ENCODE results near the gene UBE2E2. TPM values are rescaled to one million over a fixed set of nuclear protein-coding genes. Genes with fewer than 3 reads are reported as not detected.

The UBE2E2 gene
- total RNA-seq, 2 donors from 2014 or later, result 1.2 to 7.6 TPM

DNA sequence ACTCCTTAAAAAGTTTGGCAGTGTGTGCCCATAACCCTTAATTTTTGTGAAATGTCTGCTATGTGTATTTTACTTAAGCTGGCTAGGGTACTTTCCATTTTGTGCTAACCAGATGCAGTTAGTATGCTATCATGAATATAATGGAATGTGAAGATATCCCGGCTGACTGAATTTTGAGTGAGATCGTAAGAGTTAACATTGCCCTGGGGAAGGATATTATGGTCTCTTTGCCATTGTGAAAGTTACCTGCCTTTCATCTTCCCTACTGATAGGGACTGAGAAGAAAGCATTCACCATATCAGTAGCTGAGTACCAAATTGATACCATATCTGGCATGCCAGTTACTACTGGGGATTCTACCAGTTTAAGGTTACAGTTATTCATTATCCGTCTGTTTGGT is 243.2 kb downstream of the UBE2E2 start:
- no peak overlapping the region for H3K27ac ChIP-seq
- no peaks in the 10 kb centered on the region for H3K9me3 ChIP-seq
- H3K4me3 ChIP-seq, result no peak overlapping the region
- no peak overlapping the region for H3K9ac ChIP-seq (ENCODE audit: low read depth in 2 of 2, low read length in 2 of 2)
- H3K4me1 ChIP-seq, result no peaks in the 10 kb centered on the region
- no peaks in the 10 kb centered on the region for H3K36me3 ChIP-seq
- intact Hi-C loops (cut with DNase I), result no loop called here
- H3K27me3 ChIP-seq, result no peaks in the 10 kb centered on the region
- TF ChIP-seq, protein P1, sequence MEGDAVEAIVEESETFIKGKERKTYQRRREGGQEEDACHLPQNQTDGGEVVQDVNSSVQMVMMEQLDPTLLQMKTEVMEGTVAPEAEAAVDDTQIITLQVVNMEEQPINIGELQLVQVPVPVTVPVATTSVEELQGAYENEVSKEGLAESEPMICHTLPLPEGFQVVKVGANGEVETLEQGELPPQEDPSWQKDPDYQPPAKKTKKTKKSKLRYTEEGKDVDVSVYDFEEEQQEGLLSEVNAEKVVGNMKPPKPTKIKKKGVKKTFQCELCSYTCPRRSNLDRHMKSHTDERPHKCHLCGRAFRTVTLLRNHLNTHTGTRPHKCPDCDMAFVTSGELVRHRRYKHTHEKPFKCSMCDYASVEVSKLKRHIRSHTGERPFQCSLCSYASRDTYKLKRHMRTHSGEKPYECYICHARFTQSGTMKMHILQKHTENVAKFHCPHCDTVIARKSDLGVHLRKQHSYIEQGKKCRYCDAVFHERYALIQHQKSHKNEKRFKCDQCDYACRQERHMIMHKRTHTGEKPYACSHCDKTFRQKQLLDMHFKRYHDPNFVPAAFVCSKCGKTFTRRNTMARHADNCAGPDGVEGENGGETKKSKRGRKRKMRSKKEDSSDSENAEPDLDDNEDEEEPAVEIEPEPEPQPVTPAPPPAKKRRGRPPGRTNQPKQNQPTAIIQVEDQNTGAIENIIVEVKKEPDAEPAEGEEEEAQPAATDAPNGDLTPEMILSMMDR (IDR thresholded peaks at IDR 0.05), result no peak
- no peak for DNase-seq

DNA sequence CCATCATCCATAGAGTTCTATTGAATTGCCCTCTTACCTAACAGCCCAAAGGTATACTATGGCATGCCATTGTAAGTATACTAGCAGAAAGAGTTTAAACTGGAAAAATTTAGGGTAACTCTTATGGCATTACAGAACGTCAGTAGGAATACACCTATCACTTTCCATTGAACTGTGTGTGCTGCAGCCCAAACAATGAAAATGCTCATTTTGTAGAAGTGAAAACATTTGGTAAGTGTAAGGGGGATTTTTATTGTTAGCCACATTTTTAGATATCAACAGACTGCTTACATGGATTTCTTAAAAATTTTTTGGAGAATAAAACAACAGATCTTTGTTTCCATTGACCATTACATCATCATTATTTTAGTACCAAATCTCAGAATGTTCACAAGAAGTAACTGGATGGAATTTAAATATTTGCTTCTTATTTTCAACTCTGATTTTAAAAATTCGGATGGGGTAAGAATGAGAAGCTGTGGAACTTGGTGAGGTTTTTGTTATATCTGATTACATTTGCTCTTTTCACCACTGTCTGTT is 245.9 kb downstream of the UBE2E2 start:
- TF ChIP-seq, protein P1 (IDR thresholded peaks at IDR 0.05), result no peak
- Histone ChIP-seq H3K9ac (ENCODE audit: low read depth in 2 of 2, low read length in 2 of 2) (no peak overlapping the region), H3K27me3 (no peaks in the 10 kb centered on the region), H3K4me1 (no peaks in the 10 kb centered on the region), H3K9me3 (no peaks in the 10 kb centered on the region), H3K27ac (no peak overlapping the region), H3K36me3 (no peaks in the 10 kb centered on the region), H3K4me3 (no peak overlapping the region)
- intact Hi-C loops (cut with DNase I), result no loop called here
- DNase-seq, result no peak

DNA sequence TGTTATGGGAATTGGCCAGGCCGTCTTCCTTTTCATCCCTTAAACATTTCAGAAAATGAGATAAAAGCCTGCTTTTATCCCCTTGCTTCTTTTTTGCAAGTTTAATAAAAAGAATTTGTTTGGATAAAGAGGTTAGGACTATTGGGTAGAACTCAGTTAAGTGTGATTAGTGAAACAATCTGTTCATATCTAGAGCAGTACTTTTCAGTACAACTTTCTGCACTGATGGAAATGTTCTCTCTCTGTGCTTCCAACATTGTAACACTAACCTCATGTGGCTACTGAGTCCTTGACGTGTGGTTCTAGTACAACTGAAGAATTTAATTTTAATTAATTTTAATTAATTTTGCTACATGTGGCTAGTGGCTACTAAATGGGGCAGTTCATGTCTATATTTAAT is 246.9 kb downstream of the UBE2E2 start:
- no peaks in the 10 kb centered on the region for H3K9me3 ChIP-seq
- DNase-seq, result no peak
- no peak overlapping the region for H3K4me3 ChIP-seq
- TF ChIP-seq, protein P1 (IDR thresholded peaks at IDR 0.05), result no peak
- no peak overlapping the region for H3K9ac ChIP-seq (ENCODE audit: low read depth in 2 of 2, low read length in 2 of 2)
- no peaks in the 10 kb centered on the region for H3K27me3 ChIP-seq
- intact Hi-C loops (cut with DNase I), result no loop called here
- no peaks in the 10 kb centered on the region for H3K4me1 ChIP-seq
- H3K36me3 ChIP-seq, result no peaks in the 10 kb centered on the region
- H3K27ac ChIP-seq, result no peak overlapping the region

DNA sequence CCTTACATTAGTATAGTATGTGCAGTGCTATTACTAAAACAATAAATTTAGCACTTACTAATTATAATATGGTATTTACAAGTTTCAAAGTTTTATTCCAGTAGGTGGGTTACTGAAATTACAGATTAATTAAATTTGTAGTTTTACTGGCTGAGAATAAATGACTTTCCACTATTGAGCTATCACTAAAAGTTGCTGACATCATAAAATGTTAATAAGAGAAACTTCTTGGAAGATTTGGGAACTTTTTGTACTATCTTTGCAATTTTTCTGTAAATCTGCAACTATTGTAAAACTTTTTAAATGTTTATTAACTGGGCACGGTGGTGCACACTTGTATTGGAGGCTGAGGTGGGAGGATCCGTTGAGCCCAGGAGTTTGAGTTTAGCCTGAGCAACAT is 247.7 kb downstream of the UBE2E2 start:
- TF ChIP-seq, protein P1 (IDR thresholded peaks at IDR 0.05), result no peak

DNA sequence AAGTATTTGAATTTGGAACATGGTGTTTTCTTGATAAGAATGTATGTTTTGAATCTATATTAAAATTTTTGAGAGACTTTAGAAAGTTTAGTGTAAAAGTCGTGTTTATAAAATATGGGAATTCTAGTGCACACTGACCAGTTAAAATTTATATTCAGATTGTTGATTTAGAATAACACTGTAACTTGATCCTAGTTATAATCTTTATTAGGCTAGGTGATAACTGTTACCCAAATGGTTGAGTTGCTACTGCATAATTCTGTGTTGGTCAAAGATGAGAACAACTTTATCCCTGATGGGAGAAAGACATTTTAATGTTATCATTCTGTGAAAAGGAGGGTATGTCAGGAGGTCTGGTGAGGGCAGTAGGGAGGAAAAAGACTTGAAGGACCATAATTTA is 249.3 kb downstream of the UBE2E2 start:
- intact Hi-C loops (cut with DNase I), result no loop called here
- Histone ChIP-seq H3K9ac (ENCODE audit: low read depth in 2 of 2, low read length in 2 of 2) (no peak overlapping the region), H3K36me3 (no peaks in the 10 kb centered on the region), H3K4me3 (no peak overlapping the region), H3K4me1 (no peaks in the 10 kb centered on the region), H3K27ac (no peak overlapping the region), H3K27me3 (no peaks in the 10 kb centered on the region), H3K9me3 (no peaks in the 10 kb centered on the region)
- no peak for DNase-seq
- TF ChIP-seq, protein P1 (IDR thresholded peaks at IDR 0.05), result no peak

More for the DNA sequence above, 247.7 kb downstream of the UBE2E2 start:
- no peak overlapping the region for H3K27ac ChIP-seq
- no peak for DNase-seq
- no peaks in the 10 kb centered on the region for H3K36me3 ChIP-seq
- no peaks in the 10 kb centered on the region for H3K27me3 ChIP-seq
- intact Hi-C loops (cut with DNase I), result no loop called here
- H3K9me3 ChIP-seq, result no peaks in the 10 kb centered on the region
- H3K9ac ChIP-seq (ENCODE audit: low read depth in 2 of 2, low read length in 2 of 2), result no peak overlapping the region
- H3K4me1 ChIP-seq, result no peaks in the 10 kb centered on the region
- no peak overlapping the region for H3K4me3 ChIP-seq
